Measurements from ENCODE around the gene ETV5.

ETV5 gene

DNA sequence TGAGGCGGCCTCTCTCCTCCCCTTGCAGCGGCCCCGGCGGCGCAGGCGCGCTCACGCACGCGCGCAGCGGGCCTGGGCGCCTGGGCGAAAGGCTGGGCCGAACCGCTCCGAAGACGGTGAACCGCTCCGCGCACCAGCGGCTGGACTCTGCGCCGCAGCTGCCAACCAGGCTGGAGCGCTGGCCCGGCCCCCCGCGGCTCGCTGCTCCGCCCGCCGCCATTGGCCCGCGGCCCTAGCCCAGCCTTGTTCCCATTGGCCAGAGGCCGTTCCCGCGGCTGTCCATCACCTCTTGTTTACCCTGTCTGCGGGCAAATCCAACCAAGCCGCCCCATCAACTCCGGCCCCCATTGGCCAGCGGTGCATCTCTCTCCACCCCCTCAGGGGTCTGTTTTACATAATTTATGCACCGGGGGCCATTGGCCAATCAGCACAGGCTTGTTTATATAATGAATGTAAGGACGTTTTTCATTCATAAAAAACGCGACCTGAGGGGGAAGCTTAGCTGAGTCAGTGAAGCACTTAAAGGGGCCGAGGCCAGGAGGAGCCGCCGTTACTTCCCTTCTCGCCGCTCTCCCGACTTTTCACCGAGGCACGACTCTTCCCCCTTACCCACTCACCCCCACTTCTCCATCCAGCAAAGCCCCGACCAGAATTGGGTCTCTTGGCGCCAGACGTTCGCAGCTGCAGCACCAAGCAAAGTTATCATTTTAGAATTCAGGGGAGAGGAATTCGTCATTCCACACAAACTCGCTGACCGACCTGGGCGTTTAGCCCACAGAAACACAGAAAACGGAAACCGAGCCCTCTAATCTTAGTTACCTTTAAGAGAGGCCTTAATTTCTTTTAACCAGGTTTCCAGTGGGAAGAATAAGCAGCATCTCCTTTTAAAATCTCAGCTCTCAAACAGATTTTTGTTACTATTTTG lies at the start of gene ETV5:
TSS of gene ETV5 (minus strand) at position 149 of the 925 bp plus-strand sequence. CDS start 3,221 bp downstream, outside the sequence.
- DNase-seq, result peak; percentile 97 to 99

DNA sequence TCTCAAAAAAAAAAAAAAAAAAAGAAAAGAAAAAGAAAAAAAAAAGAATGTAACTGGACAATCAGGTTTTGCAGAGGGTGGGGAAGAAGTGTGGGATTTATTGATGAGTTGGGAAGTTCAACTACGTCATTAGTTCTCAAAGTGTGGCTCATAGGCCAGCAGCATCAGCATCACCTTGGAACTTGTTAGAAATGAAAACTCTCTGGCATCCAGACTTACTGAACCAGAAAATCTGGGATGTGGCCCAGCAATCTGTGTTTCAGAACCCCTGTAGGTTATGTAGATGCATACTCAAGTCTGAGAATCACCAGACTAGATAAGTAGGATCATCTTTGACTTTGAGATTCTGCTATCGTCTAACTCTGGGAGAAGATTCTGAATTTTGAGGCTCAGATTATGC lies 45.8 kb upstream of the ETV5 start:
- no peak for DNase-seq

DNA sequence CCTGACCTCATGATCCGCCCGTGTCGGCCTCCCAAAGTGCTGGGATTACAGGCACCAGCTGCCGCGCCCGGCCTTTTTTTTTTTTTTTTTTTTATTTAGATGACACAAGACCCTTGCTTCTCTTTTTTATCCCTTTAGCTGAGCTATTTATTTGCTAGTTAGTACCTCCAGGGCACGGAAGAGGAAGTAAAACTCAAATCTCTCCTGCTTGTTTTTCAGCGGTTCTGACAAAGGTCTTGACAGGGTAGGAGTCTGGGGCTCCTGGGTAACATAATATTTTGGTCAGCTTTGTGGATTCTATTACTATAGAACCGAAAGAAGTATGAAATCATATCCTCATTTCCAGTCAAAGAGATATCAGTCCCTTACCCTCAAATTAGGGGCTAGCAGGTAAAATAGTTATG lies 44.0 kb upstream of the ETV5 start:
- DNase-seq, result no peak

DNA sequence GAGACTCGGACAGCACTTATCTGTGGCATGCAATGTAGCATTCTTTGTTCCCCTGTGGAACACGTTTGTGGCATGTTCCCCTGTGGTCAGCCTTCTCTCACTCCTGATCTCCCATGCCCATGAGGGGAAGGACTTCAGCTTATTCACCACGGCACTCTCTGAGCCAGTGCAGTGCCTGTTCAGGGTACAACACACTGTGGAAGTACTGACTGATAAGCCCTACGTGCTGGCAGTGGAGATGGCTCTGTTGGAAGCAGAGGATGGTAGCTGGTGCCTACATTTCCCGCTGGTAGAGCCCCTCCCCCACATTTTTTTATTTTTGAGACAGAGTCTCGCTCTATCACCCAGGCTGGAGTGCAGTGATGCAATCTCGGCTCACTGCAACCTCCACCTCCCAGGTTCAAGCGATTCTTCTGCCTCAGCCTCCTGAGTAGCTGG lies 43.5 kb upstream of the ETV5 start:
- no peak for DNase-seq

DNA sequence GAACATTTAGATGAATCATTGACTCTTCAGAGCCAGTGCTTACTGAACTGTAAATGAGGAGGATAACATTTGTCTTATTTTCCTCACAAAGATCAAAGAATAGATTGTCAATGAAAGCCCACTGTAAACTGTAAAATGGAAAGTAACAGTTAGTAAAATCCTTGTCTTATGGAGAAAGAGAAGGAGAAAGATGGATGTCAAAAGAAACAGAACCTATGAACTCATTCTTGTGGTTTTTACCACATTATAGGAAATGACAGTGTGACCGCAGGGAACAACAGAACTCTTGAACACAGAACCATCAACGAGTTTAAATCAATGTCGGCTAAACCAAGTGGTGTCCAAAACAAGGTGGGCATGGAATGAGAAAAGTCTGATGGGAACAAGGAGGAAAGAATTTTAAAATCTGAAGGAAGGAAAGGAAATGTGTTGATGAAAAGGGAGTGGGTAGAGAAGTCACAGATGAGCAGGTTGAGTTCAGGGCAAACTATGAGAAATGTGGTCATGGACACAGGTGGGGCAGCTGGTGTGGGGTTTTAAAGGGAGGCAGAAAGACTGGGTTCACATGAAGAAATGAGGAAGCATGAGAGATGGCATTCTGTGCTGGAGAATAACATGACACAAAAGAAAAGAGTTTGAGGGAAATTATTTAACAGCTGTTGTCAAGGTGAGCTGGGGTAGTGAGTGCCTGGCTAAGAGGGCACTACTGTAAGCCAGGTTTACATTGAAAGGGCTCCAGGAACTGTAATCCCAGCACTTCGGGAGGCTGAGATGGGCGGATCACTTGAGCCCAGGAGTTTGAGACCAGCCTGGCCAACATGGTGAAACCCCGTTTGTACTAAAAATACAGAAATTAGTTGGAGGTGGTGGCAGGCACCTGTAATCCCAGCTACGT lies 42.4 kb upstream of the ETV5 start:
- no peak for DNase-seq

DNA sequence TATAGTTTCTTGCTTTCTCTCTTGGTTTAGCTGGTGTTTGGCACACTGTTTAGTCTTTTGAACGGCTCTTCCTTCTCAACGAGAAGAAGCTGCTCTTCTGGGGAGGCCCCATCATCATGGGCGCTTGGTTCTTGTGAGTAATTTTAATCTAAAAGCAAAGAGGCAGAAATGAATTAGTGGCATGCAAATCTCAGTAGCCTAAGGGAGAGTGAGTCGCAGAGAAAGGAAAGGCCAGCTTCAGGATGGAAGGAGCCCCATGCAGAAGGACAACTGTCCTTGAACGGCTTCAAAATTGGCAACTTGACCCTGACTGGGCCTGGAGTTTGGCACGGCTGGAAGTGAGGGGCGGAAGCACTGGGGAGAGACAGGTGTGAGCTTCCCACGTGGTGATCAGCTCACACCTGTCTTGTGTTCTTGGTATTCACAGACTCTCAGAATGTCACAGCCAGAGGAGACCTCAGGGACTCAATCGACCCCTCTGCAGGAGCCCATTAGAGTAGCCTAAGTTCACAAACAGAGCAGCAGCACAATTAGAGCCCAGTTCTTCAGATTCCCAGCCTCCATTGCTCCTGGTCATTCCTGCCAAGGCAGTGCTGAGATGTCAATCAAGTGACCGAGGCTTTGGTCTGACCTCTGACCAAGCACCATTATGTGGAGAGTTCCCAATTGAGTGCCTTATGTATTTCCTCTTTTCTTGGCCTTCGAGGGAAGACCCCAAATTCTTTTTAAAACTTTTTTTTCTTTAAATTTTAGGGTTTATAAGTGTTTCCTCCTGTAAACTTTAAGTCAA lies 41.3 kb upstream of the ETV5 start:
- no peak for DNase-seq

DNA sequence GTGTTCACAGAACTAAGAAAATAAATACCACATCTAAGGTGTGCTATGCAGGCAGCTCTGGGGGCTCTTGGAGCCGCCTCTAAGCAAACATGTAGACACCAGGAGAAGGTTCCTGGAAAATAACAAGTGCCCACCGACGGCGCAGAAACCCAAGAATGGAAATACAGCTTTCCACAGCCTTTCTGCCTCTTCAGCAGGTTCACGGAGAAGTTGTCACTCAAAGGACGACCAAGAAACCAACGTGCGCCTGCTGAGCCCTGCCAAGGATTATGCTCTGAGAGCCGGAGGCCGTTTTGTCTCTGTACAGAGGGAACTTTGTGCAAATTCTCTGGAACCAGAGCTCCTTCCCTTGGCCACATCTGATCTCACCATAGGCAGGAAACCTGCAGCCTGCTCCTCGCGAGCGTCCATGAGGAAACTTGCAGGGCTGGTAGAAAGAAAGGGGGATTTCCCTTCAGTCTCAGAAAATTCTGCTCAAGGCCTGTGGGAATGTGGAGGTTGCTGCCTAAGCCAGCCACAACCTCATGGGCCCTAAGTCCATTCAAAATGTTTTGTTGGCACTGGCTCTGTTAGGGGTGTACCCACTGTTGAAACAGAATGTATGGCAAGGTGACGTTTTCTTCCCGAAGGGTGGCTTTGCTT lies 40.6 kb upstream of the ETV5 start:
- DNase-seq, result no peak

DNA sequence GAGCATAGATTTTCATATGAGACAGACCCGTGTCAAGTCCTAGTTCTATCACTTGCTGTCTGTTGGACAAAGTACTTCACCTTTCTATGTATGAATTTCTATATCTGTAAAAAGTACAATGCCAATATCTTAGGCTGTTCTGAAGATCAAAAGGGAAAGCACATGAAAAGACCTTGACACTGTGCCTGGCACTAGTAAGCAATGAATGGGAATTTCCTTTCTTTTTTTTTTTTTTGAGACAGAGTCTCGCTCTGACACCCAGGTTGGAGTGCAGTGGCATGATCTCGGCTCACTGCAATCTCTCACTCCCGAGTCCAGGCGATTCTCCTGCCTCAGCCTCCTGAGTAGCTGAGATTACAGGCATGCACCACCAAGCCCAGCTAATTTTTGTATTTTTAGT lies 35.4 kb upstream of the ETV5 start:
- no peak for DNase-seq

DNA sequence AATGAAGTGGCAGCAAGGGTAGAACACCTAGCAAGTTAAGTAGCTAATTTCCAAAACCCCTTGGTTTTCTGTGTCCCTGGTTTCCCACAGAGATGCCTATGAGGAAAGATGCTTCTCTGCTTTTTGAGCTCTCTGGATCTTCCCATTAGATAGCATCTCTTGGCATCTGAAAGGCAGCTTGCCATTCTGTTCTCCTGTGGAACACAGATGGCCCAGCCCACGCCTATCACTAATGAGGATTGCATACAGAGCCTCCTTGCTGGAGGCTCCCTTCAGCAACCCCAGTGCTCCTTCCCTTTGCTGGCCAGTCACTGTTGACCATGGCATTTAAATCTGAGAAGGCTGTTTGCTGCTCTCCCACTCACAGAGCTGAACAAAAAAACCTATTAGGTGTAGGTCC lies 34.4 kb upstream of the ETV5 start:
- DNase-seq, result no peak

DNA sequence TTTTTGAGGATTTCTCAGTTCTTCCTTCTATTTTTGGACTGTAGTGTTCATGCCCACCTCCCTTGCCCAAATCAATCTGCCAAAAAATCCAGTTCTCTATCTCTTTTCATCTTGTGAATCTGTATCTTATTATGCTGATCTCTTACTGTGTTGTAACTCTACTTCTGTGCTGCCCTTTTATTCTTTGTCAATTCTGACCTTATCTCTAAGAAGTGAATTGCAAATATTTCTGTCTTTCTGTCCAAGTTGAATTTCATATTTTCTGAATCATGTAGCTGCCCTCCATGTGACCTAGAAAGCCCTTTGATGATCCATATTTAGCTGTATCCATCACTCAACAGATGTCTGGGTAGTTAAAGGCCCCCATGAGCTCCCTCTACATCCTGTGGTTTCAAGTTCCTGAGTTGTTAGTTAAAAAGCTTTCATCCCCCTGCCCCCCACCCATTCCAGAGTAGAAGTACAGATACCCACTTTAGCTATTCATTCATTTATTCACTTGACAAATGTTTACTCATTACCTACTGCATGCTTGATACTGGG lies 33.6 kb upstream of the ETV5 start:
- no peak for DNase-seq

DNA sequence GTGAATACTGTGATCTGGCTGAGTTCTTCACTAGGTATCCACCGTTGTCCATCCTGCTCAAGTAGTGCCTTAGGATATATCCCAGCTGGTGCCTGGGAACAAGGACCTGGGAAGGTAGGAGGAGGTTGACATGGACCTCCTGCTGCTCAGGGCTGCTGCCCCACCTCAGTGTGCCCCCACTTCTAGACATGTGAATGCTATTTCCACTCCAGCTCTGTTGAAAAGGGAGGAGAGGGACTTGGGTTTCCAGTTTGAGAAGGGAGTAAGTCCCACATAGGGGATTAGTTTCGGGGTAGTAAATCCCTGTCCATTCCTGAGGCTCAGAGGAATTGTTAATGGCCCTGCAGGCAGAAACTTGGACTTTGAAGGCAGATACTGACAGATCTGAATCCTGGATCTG lies 32.9 kb upstream of the ETV5 start:
- DNase-seq, result no peak

DNA sequence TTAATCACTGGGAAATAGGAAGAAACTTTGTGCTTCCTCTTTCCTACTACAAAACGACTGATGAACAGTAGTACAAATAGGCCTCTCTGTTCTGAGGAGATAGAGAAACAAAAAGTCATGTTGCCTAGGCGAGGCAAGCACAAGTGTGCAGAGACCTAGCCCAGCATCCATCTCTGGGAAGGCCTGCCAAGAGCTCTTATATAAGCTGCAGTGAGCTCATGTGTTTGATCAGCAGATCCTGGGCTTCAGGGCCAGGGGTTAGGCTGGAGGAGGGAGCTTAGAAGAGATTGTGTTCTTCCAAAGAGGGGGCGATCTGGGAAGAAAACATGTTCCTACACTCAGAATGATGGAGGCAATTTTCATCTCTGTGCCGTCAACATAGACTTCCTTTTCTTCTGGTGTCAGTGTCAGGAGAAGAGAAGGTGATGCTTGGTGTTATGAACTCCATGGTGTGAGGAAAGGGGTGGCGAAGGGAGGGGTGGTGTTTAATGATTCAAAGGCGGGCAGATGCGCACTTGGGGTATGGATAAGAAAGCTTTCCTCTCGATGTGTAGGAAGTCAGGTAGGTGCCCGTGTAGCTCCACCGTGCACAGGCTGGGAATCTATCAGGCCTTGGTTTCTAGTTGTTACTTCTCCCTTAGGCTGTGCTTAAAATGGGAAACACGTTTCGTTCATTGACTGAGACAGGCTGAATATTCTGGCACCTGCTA lies 29.5 kb upstream of the ETV5 start:
- no peak for DNase-seq

DNA sequence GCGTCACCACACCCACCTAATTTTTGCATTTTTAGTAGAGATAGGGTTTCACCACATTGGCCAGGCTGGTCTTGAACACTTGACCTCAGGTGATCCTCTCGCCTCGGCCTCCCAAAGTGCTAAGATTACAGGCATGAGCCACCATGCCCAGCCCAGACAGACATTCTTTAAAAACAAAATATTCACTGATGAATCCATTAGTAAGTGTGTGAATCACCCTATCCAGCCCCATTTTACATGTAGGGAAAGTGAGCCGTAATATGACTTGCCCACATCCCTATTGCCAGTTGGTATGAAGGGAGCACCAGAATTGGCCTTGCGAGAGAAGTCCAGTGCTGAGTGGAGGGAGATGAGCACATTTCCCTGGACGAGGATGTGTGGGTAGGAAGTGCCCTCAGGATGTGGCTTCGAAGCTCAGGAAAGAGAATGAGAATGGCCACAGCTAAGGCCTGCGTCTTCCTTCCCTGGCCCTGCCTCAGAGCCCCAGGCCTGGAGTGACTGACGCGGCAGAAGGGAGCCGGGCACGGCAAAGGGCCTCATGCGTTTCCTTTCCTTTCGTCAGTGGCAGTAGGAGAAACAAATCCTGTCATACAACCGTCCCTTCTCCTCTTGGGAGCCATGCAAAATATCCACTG lies 28.3 kb upstream of the ETV5 start:
- DNase-seq, result no peak

DNA sequence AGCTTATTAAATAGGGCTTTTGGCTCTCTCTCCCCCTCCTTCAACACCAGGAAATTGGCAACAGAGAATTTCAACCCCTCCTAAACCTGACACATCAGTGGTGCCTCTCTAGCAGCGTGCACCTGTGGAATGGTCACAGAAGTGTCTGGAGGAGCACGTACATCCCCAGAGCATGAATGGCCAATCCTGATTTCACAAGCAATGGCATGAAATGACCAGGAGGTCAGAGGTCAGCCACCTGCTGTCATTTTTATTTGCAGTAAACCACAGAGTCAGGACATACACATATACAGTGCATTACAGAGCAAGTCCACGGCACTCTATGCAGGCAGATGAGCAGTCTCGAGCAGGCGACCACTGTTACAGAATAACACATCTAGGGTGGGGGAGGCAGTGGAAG lies 25.1 kb upstream of the ETV5 start:
- DNase-seq, result no peak

DNA sequence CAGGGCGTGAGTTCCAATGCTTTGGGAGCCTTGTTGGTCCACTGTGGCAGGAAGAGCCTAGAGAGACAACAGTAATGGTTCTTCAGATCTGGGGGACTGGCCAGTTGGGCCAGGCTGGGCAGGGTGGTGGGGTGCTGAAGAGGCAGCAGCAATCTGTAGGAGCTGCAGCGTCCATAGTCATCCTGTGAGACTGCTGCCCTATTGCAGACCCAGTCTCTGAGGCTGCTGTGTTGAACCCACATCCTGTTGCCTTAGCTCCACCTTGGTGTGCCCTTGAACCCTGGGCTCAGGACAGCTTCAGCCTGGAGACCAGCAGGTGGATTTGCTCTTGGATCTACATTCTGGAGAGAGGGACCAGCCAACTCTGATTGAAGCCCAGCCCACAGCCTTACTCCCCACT lies 23.6 kb upstream of the ETV5 start:
- DNase-seq, result no peak

DNA sequence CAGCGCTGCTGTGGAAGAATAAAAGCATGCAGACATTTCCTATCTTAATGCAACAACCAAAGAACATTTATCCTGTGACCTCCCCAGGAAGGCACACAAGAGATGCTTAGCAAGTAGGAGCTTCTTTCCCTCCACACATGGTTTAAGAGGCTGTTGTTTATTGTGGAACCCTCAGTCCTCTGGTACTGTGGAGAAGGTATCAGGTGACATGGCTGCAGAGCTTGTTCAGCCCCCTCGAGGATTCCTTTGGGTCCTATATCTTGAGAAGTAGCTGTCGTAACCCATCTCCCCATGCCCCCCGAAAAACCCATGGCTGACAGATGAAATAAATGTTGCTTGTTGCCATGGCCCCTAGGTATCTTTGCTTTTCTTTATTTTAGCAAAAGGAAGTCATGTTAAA lies 20.3 kb upstream of the ETV5 start:
- DNase-seq, result no peak

DNA sequence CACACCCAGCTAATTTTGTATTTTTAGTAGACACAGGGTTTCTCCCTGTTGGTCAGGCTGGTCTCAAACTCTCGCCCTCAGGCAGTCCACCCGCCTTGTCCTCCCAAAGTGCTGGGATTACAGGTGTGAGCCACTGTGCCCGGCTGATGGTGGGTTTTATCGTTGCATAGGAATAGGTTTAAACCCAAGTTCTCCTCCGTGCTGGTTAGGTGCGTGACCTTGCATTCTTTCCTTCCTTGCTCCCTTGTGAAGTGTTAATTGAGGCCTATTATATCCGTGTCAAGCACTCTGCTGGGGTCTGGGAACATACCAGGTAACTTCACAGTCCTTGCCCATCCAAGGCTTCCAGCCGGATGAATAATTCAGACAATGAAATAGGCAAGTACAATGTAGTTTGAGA lies 19.3 kb upstream of the ETV5 start:
- no peak for DNase-seq

DNA sequence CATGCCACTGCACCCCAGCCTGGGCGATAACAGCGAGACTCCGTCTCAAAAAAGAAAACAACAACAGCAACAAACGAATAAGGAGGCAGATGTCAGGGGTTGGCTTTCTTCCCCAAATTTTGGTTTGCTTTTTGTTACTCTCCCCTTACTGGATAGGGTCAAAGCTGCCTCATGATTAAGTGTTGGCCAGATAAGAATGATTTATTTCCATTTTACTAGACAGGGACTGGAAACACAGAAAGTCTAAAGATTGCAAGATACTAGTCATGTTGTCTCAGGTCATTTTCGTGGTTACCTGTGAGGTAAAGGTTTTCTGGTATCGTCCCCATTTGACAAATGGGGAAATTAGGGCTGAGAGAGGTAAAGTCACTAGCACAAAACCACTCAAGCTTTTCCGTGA lies 18.6 kb upstream of the ETV5 start:
- no peak for DNase-seq

DNA sequence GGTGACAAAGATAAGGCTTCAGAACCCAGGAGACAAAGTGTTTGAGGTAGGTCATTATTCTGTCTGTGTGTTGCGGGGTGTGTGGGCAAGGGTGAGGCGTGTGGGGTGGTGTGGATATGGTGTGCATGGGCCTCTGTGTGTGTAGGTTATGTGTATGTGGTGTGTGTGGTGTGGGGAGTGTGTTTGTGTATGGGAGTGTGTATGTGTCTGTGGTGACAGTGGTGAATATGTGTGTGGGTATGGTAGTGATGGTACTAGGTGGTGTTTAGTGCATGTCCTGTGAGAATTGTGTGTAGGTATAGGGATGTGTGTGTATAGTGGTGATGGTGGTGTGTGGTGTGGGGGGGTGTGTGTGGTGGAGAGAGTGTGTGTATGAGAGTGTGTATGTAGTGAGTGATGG lies 16.2 kb upstream of the ETV5 start:
- no peak for DNase-seq

DNA sequence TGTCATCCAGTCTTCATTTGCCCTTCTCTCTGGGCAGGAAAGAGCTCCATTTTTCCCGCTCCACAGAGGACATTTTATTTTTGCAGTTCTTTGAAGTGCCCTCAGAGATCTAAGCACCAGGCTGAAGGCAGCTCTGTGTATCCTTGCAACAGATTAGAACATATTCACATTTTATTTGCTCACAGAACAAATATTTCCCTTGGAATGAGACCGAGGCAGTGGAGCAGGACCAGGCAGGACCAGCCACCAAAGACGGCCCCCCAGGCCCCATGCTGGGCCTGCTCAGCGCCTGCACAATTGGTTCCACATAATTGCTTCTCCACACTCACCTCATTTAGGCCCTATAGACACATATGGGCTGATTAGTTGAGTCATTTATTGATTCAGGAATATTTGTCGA lies 15.7 kb upstream of the ETV5 start:
- DNase-seq, result no peak

DNA sequence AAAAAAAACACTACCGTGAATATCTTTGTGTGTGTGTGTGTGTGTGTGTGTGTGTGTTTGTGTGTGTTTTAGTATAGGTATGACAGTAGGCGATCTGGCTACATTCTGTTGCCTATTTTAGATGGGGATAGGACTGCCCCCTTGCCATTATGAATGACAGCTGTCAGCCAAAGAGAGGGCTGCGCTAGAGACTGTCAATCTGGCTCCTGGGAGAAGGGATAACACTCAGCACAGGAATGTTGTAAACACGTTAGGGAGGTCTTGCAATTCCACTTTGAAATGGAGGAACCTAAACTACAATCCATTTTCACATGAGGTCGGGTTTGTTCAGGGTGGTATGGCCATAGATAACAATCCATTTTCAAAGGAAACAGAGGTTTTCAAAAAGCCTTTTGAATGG lies 14.1 kb upstream of the ETV5 start:
- no peak for DNase-seq

Measured in SW 1271 (cell line).